ENCODE measurements around the gene LRRC7. TPM values are rescaled to one million over a fixed set of nuclear protein-coding genes. Genes with fewer than 3 reads are reported as not detected.

LRRC7 gene
- total and polyA plus RNA-seq, 2 of the 13 experiments (the other 11 are each of a cell fraction or from before 2014, with no cell fraction given) = not detected

DNA sequence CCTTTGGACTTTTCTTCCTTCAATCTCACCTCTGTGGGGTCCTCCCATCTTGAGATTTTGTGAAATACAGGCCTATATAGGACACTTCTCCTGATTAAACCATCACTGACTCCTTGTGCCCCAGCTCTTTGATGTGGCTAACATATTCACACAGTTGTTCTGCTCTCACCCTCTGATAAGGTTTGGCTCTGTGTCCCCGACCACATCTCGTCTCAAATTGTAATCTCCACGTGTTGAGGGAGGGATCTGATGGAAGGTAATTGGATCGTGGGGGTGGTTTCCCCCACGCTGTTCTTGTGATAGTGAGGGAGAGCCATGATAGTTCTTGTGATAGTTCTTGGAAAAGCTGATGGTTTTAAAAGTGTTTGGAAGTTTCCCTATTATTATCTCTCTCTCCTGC, 19.7 kb downstream of the LRRC7 start:
- TF ChIP-seq, protein P1, sequence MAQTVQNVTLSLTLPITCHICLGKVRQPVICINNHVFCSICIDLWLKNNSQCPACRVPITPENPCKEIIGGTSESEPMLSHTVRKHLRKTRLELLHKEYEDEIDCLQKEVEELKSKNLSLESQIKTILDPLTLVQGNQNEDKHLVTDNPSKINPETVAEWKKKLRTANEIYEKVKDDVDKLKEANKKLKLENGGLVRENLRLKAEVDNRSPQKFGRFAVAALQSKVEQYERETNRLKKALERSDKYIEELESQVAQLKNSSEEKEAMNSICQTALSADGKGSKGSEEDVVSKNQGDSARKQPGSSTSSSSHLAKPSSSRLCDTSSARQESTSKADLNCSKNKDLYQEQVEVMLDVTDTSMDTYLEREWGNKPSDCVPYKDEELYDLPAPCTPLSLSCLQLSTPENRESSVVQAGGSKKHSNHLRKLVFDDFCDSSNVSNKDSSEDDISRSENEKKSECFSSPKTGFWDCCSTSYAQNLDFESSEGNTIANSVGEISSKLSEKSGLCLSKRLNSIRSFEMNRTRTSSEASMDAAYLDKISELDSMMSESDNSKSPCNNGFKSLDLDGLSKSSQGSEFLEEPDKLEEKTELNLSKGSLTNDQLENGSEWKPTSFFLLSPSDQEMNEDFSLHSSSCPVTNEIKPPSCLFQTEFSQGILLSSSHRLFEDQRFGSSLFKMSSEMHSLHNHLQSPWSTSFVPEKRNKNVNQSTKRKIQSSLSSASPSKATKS (CRISPR knock-in tag; IDR thresholded peaks at IDR 0.05) = no peak
- TF ChIP-seq RELA (CRISPR knock-in tag; IDR thresholded peaks at IDR 0.05) = no peak
- TF ChIP-seq MAFF (IDR thresholded peaks at IDR 0.05; ENCODE audit: low read depth, low read length) = no peak
- TF ChIP-seq ZNF121 (CRISPR knock-in tag; IDR thresholded peaks at IDR 0.05) = no peak
- no peak for TF ChIP-seq ARID2 (CRISPR knock-in tag; IDR thresholded peaks at IDR 0.05; ENCODE audit: borderline replicate concordance)
- TF ChIP-seq ZNF775 (CRISPR knock-in tag; IDR thresholded peaks at IDR 0.05; ENCODE audit: borderline replicate concordance) = no peak
- TF ChIP-seq ARNT (IDR thresholded peaks at IDR 0.05) = no peak
- no peak for TF ChIP-seq HDAC1 (CRISPR knock-in tag; IDR thresholded peaks at IDR 0.05)
- TF ChIP-seq FOXC1 (CRISPR knock-in tag; IDR thresholded peaks at IDR 0.05; ENCODE audit: borderline replicate concordance) = no peak
- TF ChIP-seq, protein P2, sequence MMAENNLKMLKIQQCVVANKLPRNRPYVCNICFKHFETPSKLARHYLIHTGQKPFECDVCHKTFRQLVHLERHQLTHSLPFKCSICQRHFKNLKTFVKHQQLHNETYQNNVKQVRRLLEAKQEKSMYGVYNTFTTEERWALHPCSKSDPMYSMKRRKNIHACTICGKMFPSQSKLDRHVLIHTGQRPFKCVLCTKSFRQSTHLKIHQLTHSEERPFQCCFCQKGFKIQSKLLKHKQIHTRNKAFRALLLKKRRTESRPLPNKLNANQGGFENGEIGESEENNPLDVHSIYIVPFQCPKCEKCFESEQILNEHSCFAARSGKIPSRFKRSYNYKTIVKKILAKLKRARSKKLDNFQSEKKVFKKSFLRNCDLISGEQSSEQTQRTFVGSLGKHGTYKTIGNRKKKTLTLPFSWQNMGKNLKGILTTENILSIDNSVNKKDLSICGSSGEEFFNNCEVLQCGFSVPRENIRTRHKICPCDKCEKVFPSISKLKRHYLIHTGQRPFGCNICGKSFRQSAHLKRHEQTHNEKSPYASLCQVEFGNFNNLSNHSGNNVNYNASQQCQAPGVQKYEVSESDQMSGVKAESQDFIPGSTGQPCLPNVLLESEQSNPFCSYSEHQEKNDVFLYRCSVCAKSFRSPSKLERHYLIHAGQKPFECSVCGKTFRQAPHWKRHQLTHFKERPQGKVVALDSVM (CRISPR knock-in tag; IDR thresholded peaks at IDR 0.05) = no peak
- no peak for TF ChIP-seq NKX3-1 (CRISPR knock-in tag; IDR thresholded peaks at IDR 0.05)
- TF ChIP-seq, protein P3, sequence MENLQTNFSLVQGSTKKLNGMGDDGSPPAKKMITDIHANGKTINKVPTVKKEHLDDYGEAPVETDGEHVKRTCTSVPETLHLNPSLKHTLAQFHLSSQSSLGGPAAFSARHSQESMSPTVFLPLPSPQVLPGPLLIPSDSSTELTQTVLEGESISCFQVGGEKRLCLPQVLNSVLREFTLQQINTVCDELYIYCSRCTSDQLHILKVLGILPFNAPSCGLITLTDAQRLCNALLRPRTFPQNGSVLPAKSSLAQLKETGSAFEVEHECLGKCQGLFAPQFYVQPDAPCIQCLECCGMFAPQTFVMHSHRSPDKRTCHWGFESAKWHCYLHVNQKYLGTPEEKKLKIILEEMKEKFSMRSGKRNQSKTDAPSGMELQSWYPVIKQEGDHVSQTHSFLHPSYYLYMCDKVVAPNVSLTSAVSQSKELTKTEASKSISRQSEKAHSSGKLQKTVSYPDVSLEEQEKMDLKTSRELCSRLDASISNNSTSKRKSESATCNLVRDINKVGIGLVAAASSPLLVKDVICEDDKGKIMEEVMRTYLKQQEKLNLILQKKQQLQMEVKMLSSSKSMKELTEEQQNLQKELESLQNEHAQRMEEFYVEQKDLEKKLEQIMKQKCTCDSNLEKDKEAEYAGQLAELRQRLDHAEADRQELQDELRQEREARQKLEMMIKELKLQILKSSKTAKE (CRISPR knock-in tag; IDR thresholded peaks at IDR 0.05; ENCODE audit: borderline replicate concordance) = no peak
- TF ChIP-seq ZNF251 (CRISPR knock-in tag; IDR thresholded peaks at IDR 0.05) = no peak
- no peak for TF ChIP-seq EP300 (IDR thresholded peaks at IDR 0.05; ENCODE audit: low read depth in 2 of 2, low read length in 2 of 2)
- TF ChIP-seq EP300 (CRISPR knock-in tag; IDR thresholded peaks at IDR 0.05; ENCODE audit: borderline replicate concordance) = no peak
- no peak for TF ChIP-seq ZNF766 (CRISPR knock-in tag; IDR thresholded peaks at IDR 0.05; ENCODE audit: borderline replicate concordance)
- TF ChIP-seq CAMTA2 (CRISPR knock-in tag; IDR thresholded peaks at IDR 0.05; ENCODE audit: borderline replicate concordance) = no peak
- Histone ChIP-seq H3K4me2 (ENCODE audit: low read depth, low read length) (no peak overlapping the region), H3K9ac (ENCODE audit: insufficient read depth, low read depth, low read length) (no peak overlapping the region), H4K20me1 (ENCODE audit: insufficient read depth, low read length) (no peaks in the 10 kb centered on the region), H3K4me1 (ENCODE audit: insufficient read depth, low read length) (no peaks in the 10 kb centered on the region), H3K36me3 (replicated peaks in 1 of 2; ENCODE audit: control insufficient read depth in 1 of 2, insufficient read depth in 2 of 2, low read length in 2 of 2) (no peaks in the 10 kb centered on the region), H2AFZ (ENCODE audit: low read length) (no peak overlapping the region), H3K4me3 (replicated peaks in 1 of 3; ENCODE audit: insufficient read depth in 1 of 3, low read depth in 2 of 3, low read length in 3 of 3) (no peak overlapping the region), H3K9me3 (ENCODE audit: low read length) (no peaks in the 10 kb centered on the region), H3K27me3 (ENCODE audit: control insufficient read depth in 1 of 2, insufficient read depth in 2 of 2, low read length in 2 of 2) (no peaks in the 10 kb centered on the region), H3K79me2 (ENCODE audit: insufficient read depth, low read length) (no peaks in the 10 kb centered on the region), H3K27ac (ENCODE audit: extremely low read length, insufficient read depth, low read length) (no peak overlapping the region)
- ChIA-PET POLR2A (no interaction called here), CTCF (ENCODE audit: low intra/inter-chr PET ratio, low total read pairs) (no interaction called here)
- in situ Hi-C loops (cut with HindIII; ENCODE audit: extremely low pct_ligation_motif_present, low pct_unique_long_range_greater_than_20kb) = no loop called here
- DNase-seq (ENCODE audit: low spot score) (no peak), FAIRE-seq (no peak), ATAC-seq (no peak)
- BruUV-seq (replicated peaks) = no TSS peak
- WGBS (ENCODE audit: low lambda C conversion rate) = 0% methylated on average over 5 of the region's 5 CpGs
- intact Hi-C loops (cut with micrococcal nuclease; ENCODE audit: unreplicated experiment) = no loop called here

Data from HepG2 (cell line).